ENCODE measurements around the gene ZNF280D. TPM values are rescaled to one million over a fixed set of nuclear protein-coding genes. Genes with fewer than 3 reads are reported as not detected.
"Not testable (repeated sequence)": the region's sequence is repeated elsewhere in the genome, so short reads cannot be mapped to it uniquely, and the experiment has no call there.

The ZNF280D gene, protein sequence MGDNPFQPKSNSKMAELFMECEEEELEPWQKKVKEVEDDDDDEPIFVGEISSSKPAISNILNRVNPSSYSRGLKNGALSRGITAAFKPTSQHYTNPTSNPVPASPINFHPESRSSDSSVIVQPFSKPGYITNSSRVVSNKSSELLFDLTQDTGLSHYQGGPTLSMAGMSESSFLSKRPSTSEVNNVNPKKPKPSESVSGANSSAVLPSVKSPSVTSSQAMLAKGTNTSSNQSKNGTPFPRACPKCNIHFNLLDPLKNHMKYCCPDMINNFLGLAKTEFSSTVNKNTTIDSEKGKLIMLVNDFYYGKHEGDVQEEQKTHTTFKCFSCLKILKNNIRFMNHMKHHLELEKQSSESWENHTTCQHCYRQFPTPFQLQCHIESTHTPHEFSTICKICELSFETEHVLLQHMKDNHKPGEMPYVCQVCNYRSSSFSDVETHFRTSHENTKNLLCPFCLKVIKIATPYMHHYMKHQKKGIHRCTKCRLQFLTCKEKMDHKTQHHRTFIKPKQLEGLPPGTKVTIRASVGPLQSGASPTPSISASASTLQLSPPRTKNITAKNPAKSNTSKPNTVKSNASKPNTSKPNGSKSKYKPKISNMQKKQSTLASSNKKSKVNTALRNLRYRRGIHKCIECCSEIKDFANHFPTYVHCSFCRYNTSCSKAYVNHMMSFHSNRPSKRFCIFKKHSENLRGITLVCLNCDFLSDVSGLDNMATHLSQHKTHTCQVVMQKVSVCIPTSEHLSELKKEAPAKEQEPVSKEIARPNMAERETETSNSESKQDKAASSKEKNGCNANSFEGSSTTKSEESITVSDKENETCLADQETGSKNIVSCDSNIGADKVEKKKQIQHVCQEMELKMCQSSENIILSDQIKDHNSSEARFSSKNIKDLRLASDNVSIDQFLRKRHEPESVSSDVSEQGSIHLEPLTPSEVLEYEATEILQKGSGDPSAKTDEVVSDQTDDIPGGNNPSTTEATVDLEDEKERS
- total RNA-seq, result 25.9 and 26.2 TPM in 2 replicates

- Mint-ChIP-seq H3K4me1 (peaks cover 29% of the 10 kb centered on the region), H3K27me3 (peaks cover 2% of the 10 kb centered on the region), H3K27ac (peak within 1 kb of the TSS; percentile 96), H3K9me3 (peaks cover 8% of the 10 kb centered on the region), H3K36me3 (ENCODE audit: low read depth) (peaks cover 22% of the 10 kb centered on the region), H3K4me3 (peak within 1 kb of the TSS; percentile 91)
- intact Hi-C loops (cut with micrococcal nuclease), result loop anchor here (2.0 to 10.0 kb wide), 3 partner anchors 33 to 239 kb away; no protein-coding TSS in a partner anchor
- peak; percentile 94 for DNase-seq
These were observed at the start of gene ZNF280D for GRCh38 chr15:56733136-56734012. Gene ZNF280D (minus strand): TSS chr15:56733509. CDS start chr15:56707109, 26,400 bp downstream.

DNA sequence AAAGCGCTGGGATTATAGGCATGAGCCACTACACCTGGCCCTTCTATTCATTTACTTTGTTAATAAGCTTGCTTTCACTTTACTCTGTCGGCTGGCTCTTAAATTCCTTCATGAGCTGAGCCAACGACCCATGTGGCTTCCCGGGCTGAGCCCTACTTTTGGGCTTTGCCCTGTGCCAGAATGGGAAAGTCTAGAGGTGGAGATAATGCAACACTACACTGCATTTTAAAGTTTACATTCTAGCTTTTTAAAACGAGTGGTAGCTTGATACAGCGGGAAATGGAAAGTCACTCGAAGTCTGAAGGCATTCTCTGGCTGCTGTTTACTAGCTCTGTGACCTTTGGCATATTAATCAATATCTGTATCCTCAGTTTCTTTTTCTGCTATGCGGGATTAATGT is 49.0 kb upstream of the ZNF280D start:
- peaks cover 22% of the 10 kb centered on the region for H3K4me1 Mint-ChIP-seq
- no peak overlapping the region for H3K4me3 Mint-ChIP-seq
- H3K27me3 Mint-ChIP-seq, result no peaks in the 10 kb centered on the region
- no peak for DNase-seq
- intact Hi-C loops (cut with micrococcal nuclease), result loop anchor here (10.0 kb wide), 1 partner anchor 538 kb away; the partner anchor contains the start of gene RFX7
- H3K36me3 Mint-ChIP-seq (ENCODE audit: low read depth), result peaks cover 12% of the 10 kb centered on the region
- no peak overlapping the region for H3K27ac Mint-ChIP-seq
- peaks cover 26% of the 10 kb centered on the region for H3K9me3 Mint-ChIP-seq

DNA sequence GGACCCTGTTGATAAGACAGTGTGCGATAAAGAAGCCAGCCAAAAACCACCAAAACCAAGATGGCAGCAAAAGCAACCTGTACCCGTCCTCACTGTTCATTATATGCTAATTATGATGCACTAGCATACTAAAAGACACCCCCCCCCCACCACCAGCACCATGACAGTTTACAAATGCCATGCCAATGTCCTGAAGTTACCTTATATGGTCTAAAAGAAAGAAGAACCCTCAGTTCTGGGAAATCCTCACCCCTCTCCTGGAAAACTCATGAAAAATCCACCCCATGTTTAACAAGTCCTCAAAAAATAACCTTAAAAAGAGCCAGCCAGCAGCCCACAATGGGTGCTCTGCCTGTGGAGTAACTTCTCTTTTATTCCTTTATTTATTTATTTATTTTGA is 48.4 kb upstream of the ZNF280D start:
- H3K4me3 Mint-ChIP-seq, result no peak overlapping the region
- DNase-seq, result no peak
- no peaks in the 10 kb centered on the region for H3K27me3 Mint-ChIP-seq
- intact Hi-C loops (cut with micrococcal nuclease), result loop anchor here (10.0 kb wide), 1 partner anchor 537 kb away; the partner anchor contains the start of gene RFX7
- peaks cover 30% of the 10 kb centered on the region for H3K9me3 Mint-ChIP-seq
- no peak overlapping the region for H3K27ac Mint-ChIP-seq
- peaks cover 16% of the 10 kb centered on the region for H3K4me1 Mint-ChIP-seq
- peaks cover 12% of the 10 kb centered on the region for H3K36me3 Mint-ChIP-seq (ENCODE audit: low read depth)

DNA sequence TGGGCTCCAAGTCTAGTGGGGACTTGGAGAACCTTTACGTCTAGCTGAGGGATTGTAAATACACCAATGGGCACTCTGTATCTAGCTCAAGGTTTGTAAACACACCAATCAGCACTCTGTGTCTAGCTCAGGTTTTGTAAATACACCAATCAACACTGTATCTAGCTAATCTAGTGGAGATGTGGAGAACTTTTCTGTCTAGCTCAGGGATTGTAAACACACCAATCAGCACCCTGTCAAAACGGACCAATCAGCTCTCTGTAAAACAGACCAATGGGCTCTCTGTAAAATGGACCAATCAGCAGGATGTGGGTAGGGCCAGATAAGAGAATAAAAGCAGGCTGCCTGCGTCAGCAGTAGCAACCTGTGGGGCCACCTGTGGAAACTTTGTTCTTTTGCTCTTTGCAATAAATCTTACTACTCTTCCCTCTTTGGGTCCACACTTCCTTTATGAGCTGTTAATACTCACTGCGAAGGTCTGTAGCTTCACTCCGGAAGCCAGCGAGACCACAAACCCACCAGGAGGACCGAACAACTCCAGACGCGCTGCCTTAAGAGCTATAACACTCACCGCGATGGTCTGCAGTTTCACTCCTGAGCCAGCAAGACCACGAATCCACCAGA is 46.9 kb upstream of the ZNF280D start:
- peak overlapping the region; percentile 50 for H3K4me3 Mint-ChIP-seq
- peaks cover 12% of the 10 kb centered on the region for H3K36me3 Mint-ChIP-seq (ENCODE audit: low read depth)
- H3K27me3 Mint-ChIP-seq, result not testable (repeated sequence)
- H3K9me3 Mint-ChIP-seq, result peaks cover 38% of the 10 kb centered on the region
- intact Hi-C loops (cut with micrococcal nuclease), result loop anchor here (10.0 kb wide), 1 partner anchor 535 kb away; the partner anchor contains the start of gene RFX7
- H3K27ac Mint-ChIP-seq, result peak overlapping the region; percentile 78
- DNase-seq, result peak; percentile 67
- peaks cover 16% of the 10 kb centered on the region for H3K4me1 Mint-ChIP-seq

DNA sequence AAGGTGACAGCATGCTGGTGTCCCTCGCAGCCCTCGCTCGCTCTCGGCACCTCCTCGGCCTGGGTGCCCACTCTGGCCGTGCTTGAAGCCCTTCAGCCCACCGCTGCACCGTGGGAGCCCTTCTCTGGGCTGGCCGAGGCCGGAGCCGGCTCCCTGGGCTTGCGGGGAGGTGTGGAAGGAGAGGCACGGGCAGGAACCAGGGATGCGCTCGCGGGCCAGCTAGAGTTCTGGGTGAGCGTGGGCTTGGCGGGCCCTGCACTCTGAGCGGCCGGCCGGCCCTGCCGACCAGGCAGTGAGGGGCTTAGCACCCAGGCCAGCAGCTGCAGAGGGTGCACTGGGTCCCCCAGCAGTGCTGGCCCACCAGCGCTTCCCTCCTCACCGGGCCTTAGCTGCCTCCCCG is 46.1 kb upstream of the ZNF280D start:
- peaks cover 12% of the 10 kb centered on the region for H3K36me3 Mint-ChIP-seq (ENCODE audit: low read depth)
- DNase-seq; intact Hi-C loops (cut with micrococcal nuclease); H3K4me3 Mint-ChIP-seq; H3K27ac Mint-ChIP-seq; H3K27me3 Mint-ChIP-seq: not testable (repeated sequence)
- peaks cover 38% of the 10 kb centered on the region for H3K9me3 Mint-ChIP-seq
- peaks cover 22% of the 10 kb centered on the region for H3K4me1 Mint-ChIP-seq

DNA sequence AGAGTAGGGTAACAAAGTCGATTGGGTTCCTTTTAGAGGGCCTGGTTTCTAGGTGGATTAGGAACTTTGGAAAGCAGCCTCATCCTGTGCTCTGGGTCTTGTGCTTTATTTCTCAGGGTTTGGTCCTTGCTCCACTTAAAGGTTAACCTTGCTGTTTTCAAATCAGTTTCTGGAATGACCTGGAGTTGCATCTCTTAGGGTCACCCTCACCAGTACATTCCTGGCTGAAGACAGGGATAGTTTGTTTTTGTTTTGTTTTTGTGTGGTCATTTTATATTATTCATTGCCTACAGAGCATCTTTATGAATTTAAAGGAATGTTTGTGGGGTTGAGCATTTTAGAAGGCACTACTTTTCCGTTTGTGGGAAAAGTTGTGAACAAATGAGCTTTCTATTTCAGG is 45.5 kb upstream of the ZNF280D start:
- Mint-ChIP-seq H3K4me3 (no peak overlapping the region), H3K9me3 (peaks cover 37% of the 10 kb centered on the region), H3K4me1 (peaks cover 27% of the 10 kb centered on the region), H3K36me3 (ENCODE audit: low read depth) (peaks cover 12% of the 10 kb centered on the region), H3K27me3 (no peaks in the 10 kb centered on the region), H3K27ac (peak overlapping the region; percentile 19)
- DNase-seq, result no peak
- intact Hi-C loops (cut with micrococcal nuclease), result no loop called here

DNA sequence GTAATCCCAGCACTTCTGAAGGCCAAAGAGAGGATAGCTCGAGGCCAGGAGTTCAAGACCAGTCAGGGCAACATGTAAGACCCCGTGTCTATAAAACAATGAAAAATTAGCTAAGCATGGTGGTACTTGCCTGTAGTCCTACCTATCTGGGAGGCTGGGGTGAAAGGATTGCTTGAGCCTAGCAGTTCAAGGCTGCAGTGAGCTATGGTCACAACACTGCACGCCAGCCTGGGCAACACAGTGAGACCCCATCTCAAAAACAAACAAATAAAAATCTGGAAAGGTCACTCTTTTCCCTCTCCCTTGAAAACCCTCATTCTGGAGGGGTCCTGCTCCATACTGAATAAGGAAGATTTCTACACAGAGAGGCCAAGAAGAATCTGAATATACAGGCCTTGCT is 43.5 kb upstream of the ZNF280D start:
- H3K27me3 Mint-ChIP-seq, result no peaks in the 10 kb centered on the region
- no peak overlapping the region for H3K27ac Mint-ChIP-seq
- H3K4me1 Mint-ChIP-seq, result peaks cover 29% of the 10 kb centered on the region

GRCh38 chr15:56775641-56776040 is 42.3 kb upstream of the ZNF280D start:
- Mint-ChIP-seq H3K27ac (no peak overlapping the region), H3K4me1 (peaks cover 30% of the 10 kb centered on the region), H3K36me3 (ENCODE audit: low read depth) (peaks cover 9% of the 10 kb centered on the region), H3K27me3 (no peaks in the 10 kb centered on the region), H3K4me3 (no peak overlapping the region), H3K9me3 (peaks cover 37% of the 10 kb centered on the region)
- DNase-seq, result no peak
- intact Hi-C loops (cut with micrococcal nuclease), result no loop called here

More for the DNA sequence above, 43.5 kb upstream of the ZNF280D start:
- no peak overlapping the region for H3K4me3 Mint-ChIP-seq
- H3K36me3 Mint-ChIP-seq (ENCODE audit: low read depth), result peaks cover 10% of the 10 kb centered on the region
- H3K9me3 Mint-ChIP-seq, result peaks cover 38% of the 10 kb centered on the region
- intact Hi-C loops (cut with micrococcal nuclease), result no loop called here
- DNase-seq, result no peak

- Mint-ChIP-seq H3K4me1 (peaks cover 23% of the 10 kb centered on the region), H3K27ac (peak overlapping the region; percentile 2), H3K9me3 (peaks cover 31% of the 10 kb centered on the region), H3K27me3 (no peaks in the 10 kb centered on the region), H3K4me3 (no peak overlapping the region), H3K36me3 (ENCODE audit: low read depth) (peaks cover 4% of the 10 kb centered on the region)
- intact Hi-C loops (cut with micrococcal nuclease), result no loop called here
- DNase-seq, result no peak
These were observed 41.0 kb upstream of the ZNF280D start for GRCh38 chr15:56774356-56774755.

GRCh38 chr15:56772868-56773639 is 39.7 kb upstream of the ZNF280D start:
- Mint-ChIP-seq H3K4me3 (no peak overlapping the region), H3K36me3 (ENCODE audit: low read depth) (peaks cover 4% of the 10 kb centered on the region), H3K27ac (no peak overlapping the region), H3K9me3 (peaks cover 27% of the 10 kb centered on the region), H3K27me3 (no peaks in the 10 kb centered on the region), H3K4me1 (peaks cover 28% of the 10 kb centered on the region)
- no peak for DNase-seq
- intact Hi-C loops (cut with micrococcal nuclease), result no loop called here

- intact Hi-C loops (cut with micrococcal nuclease), result no loop called here
- no peaks in the 10 kb centered on the region for H3K27me3 Mint-ChIP-seq
- peaks cover 35% of the 10 kb centered on the region for H3K4me1 Mint-ChIP-seq
- H3K27ac Mint-ChIP-seq, result no peak overlapping the region
- peaks cover 14% of the 10 kb centered on the region for H3K9me3 Mint-ChIP-seq
- H3K4me3 Mint-ChIP-seq, result no peak overlapping the region
- DNase-seq, result no peak
- H3K36me3 Mint-ChIP-seq (ENCODE audit: low read depth), result peaks cover 7% of the 10 kb centered on the region
These were observed 36.9 kb upstream of the ZNF280D start for GRCh38 chr15:56770173-56770572.

DNA sequence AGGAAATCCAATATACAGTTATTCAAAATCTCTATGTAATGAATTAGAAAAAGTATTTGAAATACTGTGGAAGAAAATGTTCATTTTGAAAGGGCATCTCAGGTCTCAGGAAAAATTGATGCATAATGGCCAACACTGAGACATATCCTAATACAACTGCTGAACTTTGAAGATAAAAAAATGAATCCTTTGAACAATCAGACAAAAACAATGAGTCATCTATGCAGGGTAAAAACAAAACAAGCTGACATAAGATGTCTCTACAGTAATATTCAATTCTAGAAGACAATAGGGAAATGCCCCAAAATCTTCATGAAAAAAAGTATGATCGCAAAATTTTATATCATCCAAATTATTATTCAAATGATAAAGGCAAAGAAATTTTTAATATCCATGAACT is 34.0 kb upstream of the ZNF280D start:
- no peak overlapping the region for H3K4me3 Mint-ChIP-seq
- no peak overlapping the region for H3K27ac Mint-ChIP-seq
- intact Hi-C loops (cut with micrococcal nuclease), result loop anchor here (1.0 to 10.0 kb wide), 3 partner anchors 20 to 197 kb away; partner anchors contain the start of gene ZNF280D
- peaks cover 7% of the 10 kb centered on the region for H3K36me3 Mint-ChIP-seq (ENCODE audit: low read depth)
- H3K9me3 Mint-ChIP-seq, result peaks cover 15% of the 10 kb centered on the region
- no peaks in the 10 kb centered on the region for H3K27me3 Mint-ChIP-seq
- DNase-seq, result peak; percentile 41
- peaks cover 35% of the 10 kb centered on the region for H3K4me1 Mint-ChIP-seq
